WTC11 (cell line): ENCODE data around the gene CYTH3. TPM values are rescaled to one million over a fixed set of nuclear protein-coding genes. Genes with fewer than 3 reads are reported as not detected.

Experiments used
- ATAC-seq: fragments of 200-7000 bp; cut with Tn5 transposase; 2 replicates; pipeline ENCODE4 v1.10.0; 2021; ENCODE audit warnings: mild to moderate bottlenecking, moderate library complexity
- CTCF ChIA-PET: fragments of 300-600 bp; sonication (Branson Sonifier 250); formaldehyde crosslinking; loops from one replicate; lab custom pipeline; 2021; ENCODE audit warnings: antibody characterized with exemption; lab: Charles Lee
- POLR2A ChIA-PET: fragments of 350-600 bp; sonication (Branson Sonifier 250); formaldehyde crosslinking; loops from one replicate; lab custom pipeline; 2021; ENCODE audit warnings: antibody characterized with exemption; lab: Charles Lee
- DNase-seq: peaks from one replicate; pipeline ENCODE4 v3.0.0; 2021; ENCODE audit warnings: low spot score
- H3K27ac Mint-ChIP-seq: 2 replicates; pipeline ENCODE4 v1.8.0; 2021; ENCODE audit warnings: mixed read lengths
- H3K27me3 Mint-ChIP-seq: 2 replicates; pipeline ENCODE4 v1.8.0; 2021; ENCODE audit warnings: low read depth, mild to moderate bottlenecking, moderate library complexity, mixed read lengths
- H3K36me3 Mint-ChIP-seq: 2 replicates; pipeline ENCODE4 v1.8.0; 2021; ENCODE audit warnings: mixed read lengths
- H3K4me1 Mint-ChIP-seq: 2 replicates; pipeline ENCODE4 v1.8.0; 2022; ENCODE audit warnings: mixed read lengths
- H3K4me3 Mint-ChIP-seq: 2 replicates; pipeline ENCODE4 v1.8.0; 2021; ENCODE audit warnings: mild to moderate bottlenecking, moderate library complexity, mixed read lengths
- H3K9me3 Mint-ChIP-seq: 2 replicates; pipeline ENCODE4 v1.8.0; 2021; ENCODE audit warnings: mixed read lengths
- CBFB ChIP-seq: sonication (generic); formaldehyde crosslinking; IDR thresholded peaks from 2 replicates; pipeline ENCODE4 v1.8.1; 2022; ENCODE audit warnings: mild to moderate bottlenecking, low read depth, missing genetic modification reagents
- E2F1 ChIP-seq: sonication (generic); formaldehyde crosslinking; IDR thresholded peaks from 2 replicates; pipeline ENCODE4 v1.8.0; 2022; ENCODE audit warnings: mild to moderate bottlenecking, missing genetic modification reagents
- ELF4 ChIP-seq: sonication (generic); formaldehyde crosslinking; IDR thresholded peaks from 2 replicates; pipeline ENCODE4 v1.8.1; 2022; ENCODE audit warnings: low read depth, mild to moderate bottlenecking, moderate library complexity, missing genetic modification reagents
- EMX1 ChIP-seq: fragments of 250-450 bp; sonication (Bioruptor Pico); IDR thresholded peaks from 2 replicates; pipeline ENCODE4 v1.8.0; 2021; ENCODE audit warnings: mild to moderate bottlenecking
- ETV6 ChIP-seq: sonication (generic); formaldehyde crosslinking; IDR thresholded peaks from 2 replicates; pipeline ENCODE4 v1.8.1; 2022; ENCODE audit warnings: mild to moderate bottlenecking, missing genetic modification reagents
- FOXJ3 ChIP-seq: sonication (generic); formaldehyde crosslinking; IDR thresholded peaks from 2 replicates; pipeline ENCODE4 v1.9.0; 2021; ENCODE audit warnings: missing genetic modification reagents, mild to moderate bottlenecking, borderline replicate concordance
- GTF2I ChIP-seq: fragments of 250-450 bp; sonication (Bioruptor Pico); conservative IDR thresholded peaks from 2 replicates; pipeline ENCODE4 v1.4.0; 2021; ENCODE audit warnings: mild to moderate bottlenecking
- MLX ChIP-seq: sonication (generic); formaldehyde crosslinking; IDR thresholded peaks from 2 replicates; pipeline ENCODE4 v1.8.1; 2023; ENCODE audit warnings: mild to moderate bottlenecking, missing genetic modification reagents, moderate library complexity
- MYBL2 ChIP-seq: sonication (generic); formaldehyde crosslinking; IDR thresholded peaks from 2 replicates; pipeline ENCODE4 v1.8.1; 2023; ENCODE audit warnings: mild to moderate bottlenecking, moderate library complexity, missing genetic modification reagents
- OVOL2 ChIP-seq: fragments of 250-450 bp; sonication (Bioruptor Pico); IDR thresholded peaks from 2 replicates; pipeline ENCODE4 v1.9.0; 2021; ENCODE audit warnings: mild to moderate bottlenecking, borderline replicate concordance
- SP1 ChIP-seq: sonication (generic); formaldehyde crosslinking; conservative IDR thresholded peaks from 2 replicates; pipeline ENCODE4 v1.8.1; 2022; ENCODE audit warnings: missing genetic modification reagents
- TP53 ChIP-seq: sonication (generic); formaldehyde crosslinking; IDR thresholded peaks from 2 replicates; pipeline ENCODE4 v1.8.1; 2023; ENCODE audit warnings: mild to moderate bottlenecking, missing genetic modification reagents
- ZBTB21 ChIP-seq: sonication (generic); formaldehyde crosslinking; IDR thresholded peaks from 2 replicates; pipeline ENCODE4 v1.8.1; 2023; ENCODE audit warnings: mild to moderate bottlenecking, missing genetic modification reagents, borderline replicate concordance
- ZNF232 ChIP-seq: sonication (generic); formaldehyde crosslinking; IDR thresholded peaks from 2 replicates; pipeline ENCODE4 v1.8.0; 2022; ENCODE audit warnings: mild to moderate bottlenecking, missing genetic modification reagents
- total RNA-seq: library from RNA; stranded (reverse); gene quantifications from 3 replicates; pipeline ENCODE4 v1.2.3, GENCODE V29; 2021
- TF ChIP-seq, protein P1 (sequence below): fragments of 250-450 bp; sonication (Bioruptor Pico); IDR thresholded peaks from 2 replicates; pipeline ENCODE4 v1.8.0; 2021; ENCODE audit warnings: mild to moderate bottlenecking
- TF ChIP-seq, protein P2 (sequence below): fragments of 250-450 bp; sonication (Bioruptor Pico); IDR thresholded peaks from 2 replicates; pipeline ENCODE4 v1.9.0; 2021; ENCODE audit warnings: mild to moderate bottlenecking
- TF ChIP-seq, protein P3 (sequence below): sonication (generic); formaldehyde crosslinking; IDR thresholded peaks from 2 replicates; pipeline ENCODE4 v1.8.1; 2022; ENCODE audit warnings: mild to moderate bottlenecking, moderate library complexity, missing genetic modification reagents

Gene CYTH3
- total RNA-seq, 1 experiment from 2014 or later = 13.2 TPM

- TF ChIP-seq E2F1 (CRISPR knock-in tag) (no peak), ZBTB21 (CRISPR knock-in tag) (no peak), ETV6 (no peak), GTF2I (CRISPR knock-in tag) (no peak), SP1 (CRISPR knock-in tag) (no peak), TP53 (no peak), CBFB (CRISPR knock-in tag) (no peak), FOXJ3 (CRISPR knock-in tag) (no peak)
- TF ChIP-seq, protein P1, sequence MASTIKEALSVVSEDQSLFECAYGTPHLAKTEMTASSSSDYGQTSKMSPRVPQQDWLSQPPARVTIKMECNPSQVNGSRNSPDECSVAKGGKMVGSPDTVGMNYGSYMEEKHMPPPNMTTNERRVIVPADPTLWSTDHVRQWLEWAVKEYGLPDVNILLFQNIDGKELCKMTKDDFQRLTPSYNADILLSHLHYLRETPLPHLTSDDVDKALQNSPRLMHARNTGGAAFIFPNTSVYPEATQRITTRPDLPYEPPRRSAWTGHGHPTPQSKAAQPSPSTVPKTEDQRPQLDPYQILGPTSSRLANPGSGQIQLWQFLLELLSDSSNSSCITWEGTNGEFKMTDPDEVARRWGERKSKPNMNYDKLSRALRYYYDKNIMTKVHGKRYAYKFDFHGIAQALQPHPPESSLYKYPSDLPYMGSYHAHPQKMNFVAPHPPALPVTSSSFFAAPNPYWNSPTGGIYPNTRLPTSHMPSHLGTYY (CRISPR knock-in tag) = no peak
Measured at GRCh38 chr7:6278749-6279310, 6.4 kb upstream of the CYTH3 start (continued).

DNA sequence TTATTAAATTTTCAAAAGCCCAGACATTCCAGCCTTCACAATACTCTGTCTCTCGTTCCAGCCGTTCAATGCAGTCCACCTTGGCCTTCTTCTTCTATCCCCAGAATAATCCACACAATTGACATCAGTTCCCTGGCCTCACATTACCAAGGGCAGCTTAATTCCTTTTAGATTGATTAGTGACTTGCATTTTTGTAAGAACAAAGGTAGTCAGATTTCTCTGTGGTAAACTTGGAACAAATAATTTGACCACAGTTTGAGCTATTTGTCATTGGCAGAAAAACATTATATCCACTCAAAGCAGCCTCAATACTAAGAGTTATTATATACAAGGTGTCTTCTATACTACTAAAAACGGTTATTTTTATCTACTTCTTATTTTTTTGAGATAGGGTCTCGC lies 5.1 kb upstream of the CYTH3 start:
- H3K36me3 Mint-ChIP-seq = no peaks in the 10 kb centered on the region
- ChIA-PET CTCF (interaction anchor here (1.4 to 1.7 kb wide), 2 partner anchors 21 to 117 kb away, joined by 4 to 5 read pairs; no protein-coding TSS in a partner anchor), POLR2A (no interaction called here)
- peaks cover 15% of the 10 kb centered on the region for H3K4me1 Mint-ChIP-seq
- no peak for DNase-seq
- H3K4me3 Mint-ChIP-seq = no peak overlapping the region
- H3K27ac Mint-ChIP-seq = no peak overlapping the region
- no peaks in the 10 kb centered on the region for H3K9me3 Mint-ChIP-seq
- no peak for ATAC-seq
- TF ChIP-seq OVOL2 (CRISPR knock-in tag) (no peak), MLX (CRISPR knock-in tag) (no peak), ELF4 (no peak), FOXJ3 (CRISPR knock-in tag) (no peak), MYBL2 (CRISPR knock-in tag) (no peak), EMX1 (CRISPR knock-in tag) (no peak), E2F1 (CRISPR knock-in tag) (no peak), ZNF232 (CRISPR knock-in tag) (no peak)
- TF ChIP-seq, protein P2, sequence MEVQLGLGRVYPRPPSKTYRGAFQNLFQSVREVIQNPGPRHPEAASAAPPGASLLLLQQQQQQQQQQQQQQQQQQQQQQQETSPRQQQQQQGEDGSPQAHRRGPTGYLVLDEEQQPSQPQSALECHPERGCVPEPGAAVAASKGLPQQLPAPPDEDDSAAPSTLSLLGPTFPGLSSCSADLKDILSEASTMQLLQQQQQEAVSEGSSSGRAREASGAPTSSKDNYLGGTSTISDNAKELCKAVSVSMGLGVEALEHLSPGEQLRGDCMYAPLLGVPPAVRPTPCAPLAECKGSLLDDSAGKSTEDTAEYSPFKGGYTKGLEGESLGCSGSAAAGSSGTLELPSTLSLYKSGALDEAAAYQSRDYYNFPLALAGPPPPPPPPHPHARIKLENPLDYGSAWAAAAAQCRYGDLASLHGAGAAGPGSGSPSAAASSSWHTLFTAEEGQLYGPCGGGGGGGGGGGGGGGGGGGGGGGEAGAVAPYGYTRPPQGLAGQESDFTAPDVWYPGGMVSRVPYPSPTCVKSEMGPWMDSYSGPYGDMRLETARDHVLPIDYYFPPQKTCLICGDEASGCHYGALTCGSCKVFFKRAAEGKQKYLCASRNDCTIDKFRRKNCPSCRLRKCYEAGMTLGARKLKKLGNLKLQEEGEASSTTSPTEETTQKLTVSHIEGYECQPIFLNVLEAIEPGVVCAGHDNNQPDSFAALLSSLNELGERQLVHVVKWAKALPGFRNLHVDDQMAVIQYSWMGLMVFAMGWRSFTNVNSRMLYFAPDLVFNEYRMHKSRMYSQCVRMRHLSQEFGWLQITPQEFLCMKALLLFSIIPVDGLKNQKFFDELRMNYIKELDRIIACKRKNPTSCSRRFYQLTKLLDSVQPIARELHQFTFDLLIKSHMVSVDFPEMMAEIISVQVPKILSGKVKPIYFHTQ (CRISPR knock-in tag) = no peak
- TF ChIP-seq, protein P3, sequence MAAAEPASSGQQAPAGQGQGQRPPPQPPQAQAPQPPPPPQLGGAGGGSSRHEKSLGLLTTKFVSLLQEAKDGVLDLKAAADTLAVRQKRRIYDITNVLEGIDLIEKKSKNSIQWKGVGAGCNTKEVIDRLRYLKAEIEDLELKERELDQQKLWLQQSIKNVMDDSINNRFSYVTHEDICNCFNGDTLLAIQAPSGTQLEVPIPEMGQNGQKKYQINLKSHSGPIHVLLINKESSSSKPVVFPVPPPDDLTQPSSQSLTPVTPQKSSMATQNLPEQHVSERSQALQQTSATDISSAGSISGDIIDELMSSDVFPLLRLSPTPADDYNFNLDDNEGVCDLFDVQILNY (CRISPR knock-in tag) = no peak
- peaks cover 8% of the 10 kb centered on the region for H3K27me3 Mint-ChIP-seq
